GM18507 (cell line): ENCODE data around the gene CTIF.
A peak's percentile ranks its signal among the peaks of the same experiment; 100 is the strongest.

Experiments
- DNase-seq: peaks from one replicate; pipeline ENCODE4 v3.0.0; 2011; ENCODE audit warnings: low read depth; ENCODE audit not compliant: insufficient read length; ENCODE audit errors: extremely low spot score
- FAIRE-seq: peaks from 2 replicates; lab custom pipeline; 2011; peaks lifted over from hg19 to GRCh38; lab: Jason Lieb, UNC

Gene CTIF

GRCh38 chr18:48670751-48671560 is 132.1 kb downstream of the CTIF start:
- DNase-seq (no peak), FAIRE-seq (no peak)

GRCh38 chr18:48671561-48671945 is 132.7 kb downstream of the CTIF start:
- no peak for DNase-seq
- no peak for FAIRE-seq

- FAIRE-seq (no peak), DNase-seq (no peak)
Measured at GRCh38 chr18:48672671-48673340, 134.0 kb downstream of the CTIF start.

- FAIRE-seq, result no peak
Measured at GRCh38 chr18:48673456-48673852, 134.6 kb downstream of the CTIF start.

GRCh38 chr18:48673853-48674721 is 135.3 kb downstream of the CTIF start:
- no peak for FAIRE-seq

More at GRCh38 chr18:48673456-48673852, 134.6 kb downstream of the CTIF start:
- DNase-seq, result no peak

GRCh38 chr18:48674758-48675351 is 136.0 kb downstream of the CTIF start:
- FAIRE-seq (no peak), DNase-seq (no peak)

More at GRCh38 chr18:48673853-48674721, 135.3 kb downstream of the CTIF start:
- no peak for DNase-seq

GRCh38 chr18:48675352-48675761 is 136.5 kb downstream of the CTIF start:
- DNase-seq, result peak; percentile 76
- peak; percentile 96 for FAIRE-seq

GRCh38 chr18:48675912-48676311 is 137.1 kb downstream of the CTIF start:
- FAIRE-seq (no peak), DNase-seq (no peak)

GRCh38 chr18:48676346-48676745 is 137.5 kb downstream of the CTIF start:
- DNase-seq, result no peak
- FAIRE-seq, result no peak

GRCh38 chr18:48676756-48677368 is 138.0 kb downstream of the CTIF start:
- peak; percentile 59 for DNase-seq
- peak; percentile 84 for FAIRE-seq

GRCh38 chr18:48678237-48679115 is 139.6 kb downstream of the CTIF start:
- FAIRE-seq, result no peak
- DNase-seq, result no peak

GRCh38 chr18:48679236-48679635 is 140.4 kb downstream of the CTIF start:
- DNase-seq (no peak), FAIRE-seq (no peak)

- DNase-seq (no peak), FAIRE-seq (no peak)
Measured at GRCh38 chr18:48680339-48681250, 141.8 kb downstream of the CTIF start.

GRCh38 chr18:48682768-48683167 is 143.9 kb downstream of the CTIF start:
- DNase-seq (no peak), FAIRE-seq (no peak)

- no peak for DNase-seq
- no peak for FAIRE-seq
Measured at GRCh38 chr18:48683197-48683596, 144.4 kb downstream of the CTIF start.

GRCh38 chr18:48683661-48684060 is 144.8 kb downstream of the CTIF start:
- FAIRE-seq, result no peak

GRCh38 chr18:48687346-48688042 is 148.7 kb downstream of the CTIF start:
- DNase-seq, result no peak
- FAIRE-seq, result no peak

More at GRCh38 chr18:48683661-48684060, 144.8 kb downstream of the CTIF start:
- no peak for DNase-seq
